Esophagus (tissue), 2 donors: Measurements from ENCODE around the gene NT5C2. TPM values are rescaled to one million over a fixed set of nuclear protein-coding genes. Genes with fewer than 3 reads are reported as not detected.
"Not testable (repeated sequence)": the region's sequence is repeated elsewhere in the genome, so short reads cannot be mapped to it uniquely, and the experiment has no call there.

Source experiments
- H3K27ac ChIP-seq, 2 donors: one replicate each; pipeline ENCODE4 v1.5.1; 2013; ENCODE audit warnings: low read depth in 2 of 2, mild to moderate bottlenecking in 2 of 2, inconsistent platforms in 1 of 2, low read length in 1 of 2, moderate library complexity in 1 of 2
- H3K27me3 ChIP-seq, 2 donors: one replicate each; pipeline ENCODE4 v1.6.1; 2013; ENCODE audit warnings: low read length in 2 of 2, control low read depth in 1 of 2, mild to moderate bottlenecking in 1 of 2; ENCODE audit not compliant: insufficient read depth in 2 of 2, control insufficient read depth in 1 of 2
- H3K36me3 ChIP-seq, 2 donors: one replicate each; pipeline ENCODE4 v1.6.1; 2013; ENCODE audit warnings: low read length in 1 of 2; ENCODE audit not compliant: control insufficient read depth in 2 of 2, insufficient read depth in 2 of 2
- H3K4me1 ChIP-seq, 2 donors: one replicate each; pipeline ENCODE4 v1.6.1; 2013; ENCODE audit warnings: low read length in 1 of 2; ENCODE audit not compliant: control insufficient read depth in 2 of 2, insufficient read depth in 2 of 2
- H3K4me3 ChIP-seq, 2 donors: one replicate each; pipeline ENCODE4 v1.5.1; 2013; ENCODE audit warnings: low read length in 2 of 2, mild to moderate bottlenecking in 2 of 2, low read depth in 1 of 2, moderate library complexity in 1 of 2
- H3K9me3 ChIP-seq, 2 donors: one replicate each; pipeline ENCODE4 v1.6.1; 2013; ENCODE audit warnings: mild to moderate bottlenecking in 2 of 2, low read depth in 1 of 2, low read length in 1 of 2, moderate library complexity in 1 of 2; ENCODE audit not compliant: control insufficient read depth in 2 of 2, insufficient read depth in 1 of 2
- WGBS, 2 donors: extraction: QIAGEN DNeasy Blood & Tissue Kit; methylation state at CpG; one replicate each; pipeline ENCODE4 v1.1.7; 2013; 5-methylcytosine and 5-hydroxymethylcytosine counted together
- polyA plus RNA-seq, 2 donors: library from polyadenylated mRNA; stranded (reverse); fragments of 200-250 nt; gene quantifications; one replicate each; pipeline ENCODE4 v1.2.3, GENCODE V29; 2013
- donor health status: healthy with polysubstance abuse.
- donor health status: Bipolar disorder and iron deficiency.

The NT5C2 gene
- polyA plus RNA-seq, 2 donors, result 60.6 to 75.0 TPM

DNA sequence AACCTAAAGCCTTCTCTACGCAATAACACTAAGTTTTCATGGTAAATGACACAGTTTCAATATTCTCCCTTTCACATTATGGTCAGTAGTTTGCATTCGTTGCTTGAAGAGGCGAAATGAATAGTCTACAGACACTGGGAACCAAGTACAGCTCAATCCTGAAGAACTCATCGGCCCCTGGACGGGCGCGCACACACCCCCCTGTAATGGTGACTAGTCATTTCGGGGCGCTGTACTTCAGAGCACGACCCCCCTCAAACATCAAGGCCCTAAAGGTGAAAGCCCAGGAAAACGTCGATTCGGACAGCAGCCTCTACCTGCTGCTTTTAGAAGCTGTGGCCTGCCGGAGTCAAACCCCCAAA, 1.0 kb downstream of the NT5C2 start:
- Histone ChIP-seq H3K36me3 (no peaks in the 10 kb centered on the region), H3K27me3 (no peaks in the 10 kb centered on the region), H3K27ac (peak overlapping the region; percentile 94 to 95), H3K9me3 (no peaks in the 10 kb centered on the region), H3K4me3 (peak overlapping the region; percentile 88 to 94), H3K4me1 (peaks cover under 1 to 6% of the 10 kb centered on the region in 2 donors)
- 1% methylated on average over 14 of the region's 14 CpGs for WGBS, 2 donors

DNA sequence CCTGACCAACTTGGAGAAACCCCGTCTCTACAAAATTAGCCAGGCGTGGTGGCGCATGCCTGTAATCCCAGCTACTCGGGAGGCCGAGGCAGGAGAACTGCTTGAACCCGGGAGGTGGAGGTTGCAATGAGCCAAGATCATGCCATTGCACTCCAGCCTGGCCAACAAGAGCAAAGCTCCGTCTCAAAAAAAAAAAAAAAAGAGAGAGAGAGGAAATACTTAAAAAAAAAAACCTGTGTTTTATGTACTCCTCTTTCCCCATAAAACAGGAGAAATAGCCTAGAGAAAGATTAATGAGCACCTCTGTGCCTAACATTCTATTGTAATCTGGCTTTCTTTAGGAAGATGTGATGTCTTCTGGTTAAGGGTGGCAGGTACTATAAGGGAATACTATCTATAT, 1.9 kb downstream of the NT5C2 start:
- H3K9me3 ChIP-seq, H3K36me3 ChIP-seq, H3K4me1 ChIP-seq, H3K27me3 ChIP-seq: not testable (repeated sequence)
- Histone ChIP-seq H3K4me3 (peak overlapping the region; percentile 16 to 88), H3K27ac (peak overlapping the region in 1 of 2 donors; percentile 54)
- WGBS, 2 donors, result 73 to 75% methylated on average over 7 of the region's 7 CpGs

DNA sequence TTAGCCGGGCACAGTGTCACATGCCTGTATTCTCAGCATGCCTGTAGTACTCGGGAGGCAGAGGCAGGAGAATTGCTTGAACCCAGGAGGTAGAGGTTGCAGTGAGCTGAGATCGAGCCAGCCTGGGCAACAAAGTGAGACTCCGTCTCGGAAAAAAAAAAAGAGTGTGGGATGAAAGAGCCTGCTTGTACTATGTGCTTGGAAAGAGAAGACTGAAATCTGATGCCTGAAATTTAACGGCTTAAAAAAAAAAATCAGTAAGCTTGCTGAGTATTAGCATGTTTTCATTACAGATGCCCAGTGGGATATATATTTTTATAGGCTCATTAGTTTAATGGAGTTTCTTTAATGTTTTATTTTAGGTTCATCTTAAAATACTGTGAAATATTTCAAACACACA, 4.2 kb downstream of the NT5C2 start:
- Histone ChIP-seq H3K27me3 (no peaks in the 10 kb centered on the region), H3K4me3 (peak overlapping the region in 1 of 2 donors; percentile 13), H3K9me3 (no peaks in the 10 kb centered on the region), H3K4me1 (peaks cover 3 to 7% of the 10 kb centered on the region in 2 donors), H3K36me3 (no peaks in the 10 kb centered on the region), H3K27ac (peak overlapping the region in 1 of 2 donors; percentile 20)
- 54 to 56% methylated on average over 6 of the region's 6 CpGs for WGBS, 2 donors

DNA sequence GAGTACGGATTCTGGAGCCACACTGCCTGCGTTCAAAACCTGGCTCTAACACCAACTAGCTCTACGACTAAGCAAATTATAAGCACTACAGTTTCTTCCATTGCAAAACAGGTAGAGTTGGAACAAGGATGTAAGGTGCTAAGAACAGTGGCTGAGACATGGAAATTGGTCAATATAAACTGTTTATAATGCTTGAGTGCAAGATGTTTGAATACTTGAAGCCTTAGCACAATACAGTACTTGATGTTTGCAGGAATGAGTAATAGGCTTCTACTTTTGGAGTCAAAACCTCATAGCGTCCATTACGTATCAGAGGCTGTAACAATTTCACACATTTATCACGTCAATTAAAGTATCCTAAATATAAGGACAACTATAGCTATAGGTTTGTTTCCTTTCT, 6.9 kb downstream of the NT5C2 start:
- no peaks in the 10 kb centered on the region for H3K9me3 ChIP-seq
- peaks cover 2 to 3% of the 10 kb centered on the region in 2 donors for H3K4me1 ChIP-seq
- 67 to 70% methylated on average over 6 of the region's 6 CpGs for WGBS, 2 donors
- H3K4me3 ChIP-seq, result no peak overlapping the region
- no peaks in the 10 kb centered on the region for H3K27me3 ChIP-seq
- H3K36me3 ChIP-seq, result peaks cover 0 to 2% of the 10 kb centered on the region in 2 donors
- H3K27ac ChIP-seq, result peak overlapping the region in 1 of 2 donors; percentile 76

DNA sequence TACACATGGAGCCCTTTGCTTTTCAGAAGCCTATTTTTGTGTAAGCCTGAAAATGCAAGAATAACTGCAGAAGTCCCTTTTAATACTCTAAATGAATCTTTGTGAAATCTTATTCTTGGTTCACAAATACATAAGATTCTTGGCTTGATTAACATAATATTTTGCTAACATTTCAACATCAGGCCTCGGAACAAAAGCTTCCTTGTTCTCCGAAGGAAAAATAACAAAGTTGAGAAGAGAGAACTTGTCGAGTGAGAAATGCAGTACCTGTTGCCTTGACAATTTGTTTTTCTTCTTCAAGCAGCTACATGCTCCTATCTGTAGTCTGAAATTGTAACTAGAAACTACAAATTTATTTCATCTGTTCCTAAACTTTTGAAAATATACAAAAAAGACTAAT, 8.5 kb downstream of the NT5C2 start:
- peak overlapping the region in 1 of 2 donors; percentile 12 for H3K27ac ChIP-seq
- peaks cover 2 to 3% of the 10 kb centered on the region in 2 donors for H3K4me1 ChIP-seq
- peak overlapping the region in 1 of 2 donors; percentile 1 for H3K4me3 ChIP-seq

DNA sequence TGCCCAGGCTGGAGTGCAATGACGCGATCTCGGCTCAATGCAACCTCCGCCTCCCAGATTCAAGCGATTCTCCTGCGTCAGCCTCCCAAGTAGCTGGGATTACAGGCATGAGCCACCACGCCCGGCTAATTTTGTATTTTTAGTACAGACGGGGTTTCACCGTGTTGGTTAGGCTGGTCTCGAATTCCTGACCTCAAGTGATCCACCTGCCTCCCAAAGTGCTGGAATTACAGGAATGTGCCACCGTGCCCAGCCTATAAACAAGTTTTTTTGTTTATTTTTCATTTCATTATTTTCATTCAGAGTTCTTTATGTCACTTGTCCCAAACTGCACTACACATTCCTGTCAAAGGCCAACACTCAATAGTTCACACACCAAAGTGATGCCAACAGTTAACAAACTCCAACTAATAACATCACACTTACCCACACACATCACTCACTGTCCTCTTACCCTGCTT, 9.1 kb downstream of the NT5C2 start:
- 76% methylated on average over 12 of the region's 12 CpGs for WGBS, 2 donors
- H3K27me3 ChIP-seq, H3K9me3 ChIP-seq, H3K4me1 ChIP-seq, H3K36me3 ChIP-seq, H3K4me3 ChIP-seq: not testable (repeated sequence)
- H3K27ac ChIP-seq, result peak overlapping the region; percentile 12 to 42

More for the DNA sequence above, 8.5 kb downstream of the NT5C2 start:
- WGBS, 2 donors, result 17 to 23% methylated on average over 3 of the region's 3 CpGs
- Histone ChIP-seq H3K36me3 (peaks cover 0 to 6% of the 10 kb centered on the region in 2 donors), H3K27me3 (no peaks in the 10 kb centered on the region), H3K9me3 (no peaks in the 10 kb centered on the region)

DNA sequence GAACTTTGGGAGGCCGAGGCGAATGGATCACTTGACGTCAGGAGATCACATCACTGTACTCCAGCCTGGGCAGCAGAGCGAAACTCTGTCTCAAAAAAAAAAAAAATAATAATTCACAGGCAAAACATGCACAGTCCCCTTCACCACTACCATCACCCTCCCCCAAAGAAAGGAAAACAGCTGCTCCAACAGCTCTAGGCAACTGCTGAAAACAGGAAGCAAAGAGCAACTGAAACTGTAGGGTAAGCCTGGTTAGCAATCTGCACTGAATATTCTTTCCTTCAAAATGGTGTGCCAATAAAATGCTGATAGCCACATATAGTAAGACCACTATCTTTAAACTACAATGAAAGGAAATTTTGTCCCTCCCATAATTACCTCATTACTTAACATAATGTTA, 11.8 kb downstream of the NT5C2 start:
- Histone ChIP-seq H3K27ac (peak overlapping the region in 1 of 2 donors; percentile 30), H3K9me3 (no peaks in the 10 kb centered on the region), H3K4me1 (peaks cover 0 to 2% of the 10 kb centered on the region in 2 donors), H3K36me3 (peaks cover 2 to 6% of the 10 kb centered on the region in 2 donors), H3K27me3 (no peaks in the 10 kb centered on the region), H3K4me3 (no peak overlapping the region)
- 81 to 84% methylated on average over 4 of the region's 4 CpGs for WGBS, 2 donors

DNA sequence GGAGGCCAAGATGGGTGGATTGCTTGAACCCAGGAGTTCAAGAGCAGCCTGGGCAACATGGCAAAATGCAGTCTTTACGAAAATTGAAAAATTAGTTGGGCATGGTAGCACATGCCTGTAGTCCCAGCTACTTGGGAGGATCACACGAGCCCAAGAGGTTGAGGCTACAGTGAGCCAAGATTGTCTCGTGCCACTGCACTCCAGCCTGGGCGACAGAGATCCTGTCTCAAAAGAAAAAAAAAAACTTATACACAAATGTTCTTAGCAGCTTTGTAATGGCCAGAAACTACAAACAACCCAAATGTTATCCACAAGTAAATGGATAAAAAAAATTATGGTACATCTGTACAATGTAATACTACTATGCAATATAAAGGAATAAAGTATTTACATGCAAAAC, 12.6 kb downstream of the NT5C2 start:
- H3K27ac ChIP-seq, result no peak overlapping the region
- no peak overlapping the region for H3K4me3 ChIP-seq
- H3K27me3 ChIP-seq, result no peaks in the 10 kb centered on the region
- H3K4me1 ChIP-seq, result peaks cover 0 to 2% of the 10 kb centered on the region in 2 donors
- peaks cover 7 to 8% of the 10 kb centered on the region in 2 donors for H3K36me3 ChIP-seq
- WGBS, 2 donors, result 76 to 81% methylated on average over 4 of the region's 4 CpGs
- H3K9me3 ChIP-seq, result no peaks in the 10 kb centered on the region

DNA sequence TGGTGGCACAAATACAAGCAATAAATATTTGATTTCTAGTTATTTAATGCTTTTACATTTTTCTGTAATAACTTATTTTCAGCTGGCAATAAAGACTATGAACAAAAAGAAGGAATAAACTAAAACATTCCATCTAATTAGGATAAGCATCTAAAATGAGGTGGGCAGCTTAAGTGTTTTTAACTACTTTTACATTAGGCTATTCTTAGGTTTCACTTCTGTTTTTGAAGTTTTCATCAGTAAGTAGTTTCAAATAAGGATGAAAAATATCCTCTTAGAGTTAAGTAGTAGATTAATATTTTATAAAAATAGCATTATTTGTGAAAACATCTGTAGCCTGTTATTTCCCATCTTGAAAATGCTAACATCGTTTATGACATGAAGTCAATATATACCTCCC, 15.9 kb downstream of the NT5C2 start:
- H3K27ac ChIP-seq, result no peak overlapping the region
- H3K4me3 ChIP-seq, result no peak overlapping the region
- H3K27me3 ChIP-seq, result no peaks in the 10 kb centered on the region
- no peaks in the 10 kb centered on the region for H3K4me1 ChIP-seq
- H3K36me3 ChIP-seq, result peaks cover 9 to 10% of the 10 kb centered on the region in 2 donors
- no peaks in the 10 kb centered on the region for H3K9me3 ChIP-seq
- WGBS, 2 donors, result 58 to 65% methylated on average over 1 of the region's 1 CpG

DNA sequence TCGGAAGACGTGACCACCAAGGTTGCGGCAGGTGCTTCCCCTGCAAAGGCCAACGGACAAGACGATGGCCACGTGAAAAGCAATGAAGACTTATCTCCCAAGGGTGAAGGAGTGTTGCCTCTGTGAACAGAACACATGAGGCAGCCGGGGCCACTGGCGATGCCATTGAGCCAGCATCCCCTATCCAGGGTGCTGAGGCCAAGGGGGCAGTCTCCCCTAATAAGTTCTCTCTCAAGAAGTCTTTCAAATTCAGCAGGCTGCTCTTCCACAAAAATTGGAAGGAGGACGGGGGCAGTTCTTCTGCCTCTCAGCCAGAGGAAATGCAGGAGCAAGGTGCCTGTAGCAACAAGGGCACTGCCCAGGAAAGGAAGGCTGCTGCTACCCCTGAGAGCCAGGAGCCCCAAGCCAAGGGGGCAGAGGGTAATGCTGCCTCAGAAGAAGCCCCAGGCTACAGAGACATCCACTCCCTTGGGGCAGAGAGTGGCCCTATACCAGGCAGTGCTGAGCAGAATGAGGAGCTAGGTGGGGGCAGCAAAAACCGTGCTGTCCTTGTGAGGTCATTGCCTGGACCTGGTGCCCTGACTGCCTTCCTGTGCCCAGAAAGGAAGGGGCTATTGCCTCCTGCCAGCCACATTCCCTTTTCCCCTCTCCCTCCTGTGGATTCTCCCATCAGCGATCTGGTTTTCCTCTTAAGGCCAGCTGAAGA, 17.3 kb downstream of the NT5C2 start:
- 91 to 92% methylated on average over 10 to 11 of the region's 11 CpGs for WGBS, 2 donors
- H3K36me3 ChIP-seq, result peaks cover 5 to 10% of the 10 kb centered on the region in 2 donors
- H3K27me3 ChIP-seq, result no peaks in the 10 kb centered on the region
- no peak overlapping the region for H3K4me3 ChIP-seq
- H3K4me1 ChIP-seq, result no peaks in the 10 kb centered on the region
- no peaks in the 10 kb centered on the region for H3K9me3 ChIP-seq
- H3K27ac ChIP-seq, result peak overlapping the region in 1 of 2 donors; percentile 2
